ENCODE data around the gene BMP8B.

DNA sequence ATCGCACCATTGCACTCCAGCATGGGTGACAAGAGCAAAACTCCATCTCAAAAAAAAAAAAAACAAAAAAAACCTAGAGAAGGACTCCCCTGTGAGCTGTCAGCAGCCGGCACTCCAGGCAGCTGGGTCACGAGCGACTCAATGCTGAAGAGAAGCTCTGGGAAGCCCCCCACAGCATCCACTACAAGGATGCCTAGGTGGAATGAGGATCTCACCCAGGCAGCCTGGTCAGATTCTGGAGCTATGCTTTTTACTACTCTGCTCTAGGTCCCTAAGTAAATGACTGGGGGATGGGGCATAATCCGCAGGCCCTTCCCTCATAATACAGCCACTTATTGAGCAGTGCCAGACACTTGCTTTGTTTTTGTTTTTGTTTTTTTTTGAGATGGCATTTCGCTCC lies 6.6 kb downstream of the BMP8B start:
- TF ChIP-seq, protein P1, sequence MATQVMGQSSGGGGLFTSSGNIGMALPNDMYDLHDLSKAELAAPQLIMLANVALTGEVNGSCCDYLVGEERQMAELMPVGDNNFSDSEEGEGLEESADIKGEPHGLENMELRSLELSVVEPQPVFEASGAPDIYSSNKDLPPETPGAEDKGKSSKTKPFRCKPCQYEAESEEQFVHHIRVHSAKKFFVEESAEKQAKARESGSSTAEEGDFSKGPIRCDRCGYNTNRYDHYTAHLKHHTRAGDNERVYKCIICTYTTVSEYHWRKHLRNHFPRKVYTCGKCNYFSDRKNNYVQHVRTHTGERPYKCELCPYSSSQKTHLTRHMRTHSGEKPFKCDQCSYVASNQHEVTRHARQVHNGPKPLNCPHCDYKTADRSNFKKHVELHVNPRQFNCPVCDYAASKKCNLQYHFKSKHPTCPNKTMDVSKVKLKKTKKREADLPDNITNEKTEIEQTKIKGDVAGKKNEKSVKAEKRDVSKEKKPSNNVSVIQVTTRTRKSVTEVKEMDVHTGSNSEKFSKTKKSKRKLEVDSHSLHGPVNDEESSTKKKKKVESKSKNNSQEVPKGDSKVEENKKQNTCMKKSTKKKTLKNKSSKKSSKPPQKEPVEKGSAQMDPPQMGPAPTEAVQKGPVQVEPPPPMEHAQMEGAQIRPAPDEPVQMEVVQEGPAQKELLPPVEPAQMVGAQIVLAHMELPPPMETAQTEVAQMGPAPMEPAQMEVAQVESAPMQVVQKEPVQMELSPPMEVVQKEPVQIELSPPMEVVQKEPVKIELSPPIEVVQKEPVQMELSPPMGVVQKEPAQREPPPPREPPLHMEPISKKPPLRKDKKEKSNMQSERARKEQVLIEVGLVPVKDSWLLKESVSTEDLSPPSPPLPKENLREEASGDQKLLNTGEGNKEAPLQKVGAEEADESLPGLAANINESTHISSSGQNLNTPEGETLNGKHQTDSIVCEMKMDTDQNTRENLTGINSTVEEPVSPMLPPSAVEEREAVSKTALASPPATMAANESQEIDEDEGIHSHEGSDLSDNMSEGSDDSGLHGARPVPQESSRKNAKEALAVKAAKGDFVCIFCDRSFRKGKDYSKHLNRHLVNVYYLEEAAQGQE (IDR thresholded peaks at IDR 0.05; ENCODE audit: low read depth), result no peak
- TF ChIP-seq FOXM1 (IDR thresholded peaks at IDR 0.05; ENCODE audit: borderline replicate concordance, low read depth), result no peak
- TF ChIP-seq TCF12 (IDR thresholded peaks at IDR 0.05; ENCODE audit: low read depth), result no peak
- no peak for TF ChIP-seq EP300 (IDR thresholded peaks at IDR 0.05; ENCODE audit: borderline replicate concordance)
- TF ChIP-seq CREB1 (IDR thresholded peaks at IDR 0.05; ENCODE audit: low read depth), result no peak
- TF ChIP-seq TEAD4 (IDR thresholded peaks at IDR 0.05), result no peak
- no peak for TF ChIP-seq ZBTB7A (IDR thresholded peaks at IDR 0.05; ENCODE audit: low read depth)
- no peak for TF ChIP-seq RAD21 (IDR thresholded peaks at IDR 0.05; ENCODE audit: low read depth)
